Esophagus mucosa (tissue), 1 donor: ENCODE data around the gene TUBGCP6. TPM values are rescaled to one million over a fixed set of nuclear protein-coding genes. Genes with fewer than 3 reads are reported as not detected.
A peak's percentile ranks its signal among the peaks of the same experiment; 100 is the strongest.

Source experiments
- ATAC-seq: fragments of 200-7000 bp; cut with Tn5 transposase; one replicate; pipeline ENCODE4 v1.9.1; 2020
- total RNA-seq: library from RNA; stranded (reverse); gene quantifications from one replicate; pipeline ENCODE4 v1.2.4, GENCODE V29; 2023
- donor health status: DM: yes; HTN: yes; CAD: no.

The TUBGCP6 gene
- total RNA-seq, 1 donor from 2014 or later: 14.8 TPM

GRCh38 chr22:50226063-50226874 lies 18.6 kb downstream of the TUBGCP6 start:
- peak; percentile 12 for ATAC-seq

- no peak for ATAC-seq
These were observed 19.4 kb downstream of the TUBGCP6 start for GRCh38 chr22:50225200-50225969.

GRCh38 chr22:50224071-50224470 lies 20.8 kb downstream of the TUBGCP6 start:
- ATAC-seq: no peak

DNA sequence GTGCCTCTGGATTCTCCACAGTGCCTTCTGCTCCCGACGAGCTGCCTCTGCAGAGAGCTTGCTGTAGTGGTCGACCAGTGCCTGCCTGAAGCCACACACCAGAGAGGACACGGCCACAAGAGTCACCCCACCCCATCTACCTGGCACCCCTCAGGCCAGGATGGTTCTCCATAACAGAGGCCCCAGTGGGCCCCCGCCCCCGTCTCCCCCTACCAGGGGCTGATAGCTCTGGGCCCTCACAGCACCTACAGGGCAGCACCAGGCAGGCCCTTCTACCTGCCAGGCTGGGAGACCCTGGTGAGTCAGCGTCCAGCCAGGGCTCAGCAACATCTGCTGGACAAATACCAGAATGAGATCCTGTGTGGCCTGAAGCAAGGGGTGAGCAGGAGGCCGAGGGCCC lies 22.3 kb downstream of the TUBGCP6 start:
- ATAC-seq: no peak

- ATAC-seq: no peak
These were observed 23.2 kb downstream of the TUBGCP6 start for GRCh38 chr22:50221410-50222300.

GRCh38 chr22:50220603-50221409 lies 24.0 kb downstream of the TUBGCP6 start:
- ATAC-seq: no peak

GRCh38 chr22:50219800-50220602 lies 24.8 kb downstream of the TUBGCP6 start:
- ATAC-seq: no peak

DNA sequence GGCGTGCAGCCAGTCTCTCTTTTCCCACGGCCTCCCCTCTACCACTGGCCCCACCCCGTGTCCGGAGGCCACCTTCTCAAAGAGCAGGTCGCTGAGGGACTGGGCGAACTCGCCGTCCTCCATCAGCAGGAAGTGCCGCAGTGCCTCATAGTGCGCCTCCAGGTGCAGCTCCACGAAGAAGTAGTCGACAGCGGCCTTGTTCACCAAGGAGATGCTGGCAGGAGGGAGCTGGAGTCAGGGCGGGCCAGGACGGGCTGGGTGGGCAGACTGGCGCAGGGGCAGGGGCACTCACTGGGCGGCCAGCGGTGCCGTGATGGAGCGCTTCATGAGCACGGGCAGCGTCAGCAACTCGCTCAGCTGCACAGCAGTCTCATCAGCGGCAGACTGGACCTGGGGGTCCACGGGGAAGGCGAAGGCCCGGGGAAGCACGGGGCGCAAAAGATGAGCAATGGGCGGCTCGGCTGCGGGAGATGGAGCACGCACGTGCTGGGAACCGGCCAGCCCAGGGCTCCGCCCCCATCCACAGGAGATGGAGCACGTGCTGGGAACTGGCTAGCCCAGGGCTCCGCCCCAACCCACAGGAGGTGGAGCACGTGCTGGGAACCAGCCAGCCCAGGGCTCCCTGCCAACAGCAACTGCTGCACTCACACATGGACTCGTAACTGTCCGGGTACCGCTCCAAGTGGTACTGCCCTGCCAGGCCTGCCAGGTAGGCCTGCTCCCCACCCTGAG lies 25.7 kb downstream of the TUBGCP6 start:
- peak; percentile 77 for ATAC-seq

- peak; percentile 4 for ATAC-seq
These were observed 26.4 kb downstream of the TUBGCP6 start for GRCh38 chr22:50218153-50218995.

- ATAC-seq: no peak
These were observed 27.2 kb downstream of the TUBGCP6 start for GRCh38 chr22:50217543-50218152.

- ATAC-seq: no peak
These were observed 27.9 kb downstream of the TUBGCP6 start for GRCh38 chr22:50216684-50217520.

DNA sequence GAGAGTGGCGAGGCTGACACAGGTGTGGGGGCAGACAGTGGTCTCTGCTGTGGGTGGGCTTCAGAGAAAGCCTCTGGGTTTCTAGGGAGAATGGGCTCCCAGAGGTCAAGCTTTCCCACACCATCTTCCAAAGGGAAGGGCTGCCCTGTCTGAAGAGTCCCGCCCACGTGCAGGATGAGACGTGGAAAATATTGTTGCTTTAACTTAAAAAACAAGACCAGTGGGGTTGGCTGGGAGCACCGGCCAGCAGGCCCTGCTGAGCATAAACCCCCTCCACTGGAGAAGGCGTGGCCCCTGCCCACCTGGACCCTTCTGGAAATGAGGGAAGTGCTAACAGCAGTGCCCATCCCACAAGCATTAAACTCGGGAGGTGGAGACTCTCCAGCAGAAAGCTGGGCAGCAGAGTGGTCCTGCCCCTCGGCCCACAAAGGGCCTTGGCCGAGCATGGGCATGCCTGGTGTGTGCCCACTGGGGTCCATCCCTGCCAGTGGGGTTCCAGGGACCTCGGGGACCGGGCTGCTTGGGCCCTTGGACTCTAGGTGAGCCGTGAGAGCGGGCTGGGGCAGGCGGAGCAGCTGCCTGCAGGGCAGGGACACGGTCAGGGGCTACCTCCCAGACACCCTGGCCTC lies 28.7 kb downstream of the TUBGCP6 start:
- no peak for ATAC-seq

DNA sequence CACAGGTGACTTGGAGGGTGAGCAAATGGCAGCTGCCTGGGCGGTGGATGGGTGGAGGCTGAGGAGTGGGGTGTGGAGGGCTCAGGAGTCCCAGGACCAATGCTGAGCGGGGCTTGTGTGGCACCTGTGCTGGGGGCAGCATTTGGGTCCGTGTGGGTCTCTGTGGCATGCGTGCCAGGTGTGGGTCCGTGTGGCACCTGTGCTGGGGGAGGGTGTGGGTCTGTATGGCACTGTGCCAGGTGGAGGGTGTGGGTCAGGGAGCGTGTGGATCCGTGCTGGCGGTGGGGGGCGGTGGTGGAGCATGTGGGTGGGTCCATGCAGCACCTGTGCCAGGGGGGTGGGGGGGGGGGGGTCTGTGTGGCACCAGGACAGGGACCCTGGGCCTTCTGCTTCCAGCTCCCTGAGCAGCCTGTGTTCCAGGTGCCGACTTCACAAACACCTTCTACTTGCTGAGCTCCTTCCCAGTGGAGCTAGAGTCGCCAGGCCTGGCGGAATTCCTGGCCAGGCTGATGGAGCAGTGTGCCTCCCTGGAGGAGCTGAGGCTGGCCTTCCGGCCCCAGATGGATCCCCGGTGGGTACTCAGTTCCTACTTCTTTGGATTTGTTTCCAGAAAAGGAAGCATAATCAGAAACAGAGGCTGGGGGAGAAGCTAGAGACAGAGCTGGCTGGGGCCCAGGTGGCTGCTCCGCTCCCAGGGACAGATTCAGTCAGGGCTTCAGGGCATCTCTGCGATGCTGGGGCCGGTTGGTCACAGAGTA lies 29.3 kb downstream of the TUBGCP6 start:
- ATAC-seq: no peak

- no peak for ATAC-seq
These were observed 31.6 kb downstream of the TUBGCP6 start for GRCh38 chr22:50213263-50213662.

- ATAC-seq: no peak
These were observed 33.7 kb downstream of the TUBGCP6 start for GRCh38 chr22:50211147-50211546.

- no peak for ATAC-seq
These were observed 34.3 kb downstream of the TUBGCP6 start for GRCh38 chr22:50210378-50211139.
